Measurements from ENCODE around the gene CRIM1. TPM values are rescaled to one million over a fixed set of nuclear protein-coding genes. Genes with fewer than 3 reads are reported as not detected.
"Not testable (repeated sequence)": the region's sequence is repeated elsewhere in the genome, so short reads cannot be mapped to it uniquely, and the experiment has no call there.

CRIM1 gene
- total RNA-seq, 2 experiments from 2014 or later, result 1.8 to 2.3 TPM

GRCh38 chr2:36356990-36357846 is 1.6 kb downstream of the CRIM1 start:
- Mint-ChIP-seq H3K4me1 (peaks cover 23% of the 10 kb centered on the region), H3K27ac (peak overlapping the region; percentile 61), H3K27me3 (peaks cover 60% of the 10 kb centered on the region), H3K4me3 (peak overlapping the region; percentile 77), H3K36me3 (ENCODE audit: low read depth) (no peaks in the 10 kb centered on the region), H3K9me3 (no peaks in the 10 kb centered on the region)
- ChIA-PET CTCF (no interaction called here), POLR2A (no interaction called here)
- peak; percentile 7 for DNase-seq

- Mint-ChIP-seq H3K4me3 (peak overlapping the region; percentile 77), H3K9me3 (no peaks in the 10 kb centered on the region), H3K27ac (no peak overlapping the region), H3K27me3 (peaks cover 54% of the 10 kb centered on the region), H3K36me3 (ENCODE audit: low read depth) (no peaks in the 10 kb centered on the region), H3K4me1 (peaks cover 23% of the 10 kb centered on the region)
- ChIA-PET POLR2A (no interaction called here), CTCF (no interaction called here)
- DNase-seq, result no peak
Measured at GRCh38 chr2:36357847-36358659, 2.5 kb downstream of the CRIM1 start.

- ChIA-PET POLR2A (no interaction called here), CTCF (no interaction called here)
- Mint-ChIP-seq H3K9me3 (no peaks in the 10 kb centered on the region), H3K4me1 (peaks cover 23% of the 10 kb centered on the region), H3K36me3 (ENCODE audit: low read depth) (no peaks in the 10 kb centered on the region), H3K27ac (no peak overlapping the region), H3K4me3 (no peak overlapping the region), H3K27me3 (peaks cover 45% of the 10 kb centered on the region)
- DNase-seq, result no peak
Measured at GRCh38 chr2:36359067-36359466, 3.5 kb downstream of the CRIM1 start.

- DNase-seq, result no peak
- Mint-ChIP-seq H3K27me3 (peaks cover 35% of the 10 kb centered on the region), H3K36me3 (ENCODE audit: low read depth) (no peaks in the 10 kb centered on the region), H3K4me1 (peaks cover 21% of the 10 kb centered on the region), H3K4me3 (no peak overlapping the region), H3K27ac (no peak overlapping the region), H3K9me3 (no peaks in the 10 kb centered on the region)
- CTCF ChIA-PET, result no interaction called here
- POLR2A ChIA-PET, result interaction anchor here (0.7 kb wide), 1 partner anchor 121 kb away, joined by 3 read pairs; no protein-coding TSS in a partner anchor
Measured at GRCh38 chr2:36360063-36360462, 4.5 kb downstream of the CRIM1 start.

GRCh38 chr2:36360834-36361233 is 5.3 kb downstream of the CRIM1 start:
- Mint-ChIP-seq H3K27me3 (peaks cover 35% of the 10 kb centered on the region), H3K36me3 (ENCODE audit: low read depth) (no peaks in the 10 kb centered on the region), H3K27ac (no peak overlapping the region), H3K4me1 (peaks cover 21% of the 10 kb centered on the region), H3K9me3 (no peaks in the 10 kb centered on the region), H3K4me3 (no peak overlapping the region)
- CTCF ChIA-PET, result interaction anchor here (1.3 kb wide), 1 partner anchor 146 kb away, joined by 3 read pairs; no protein-coding TSS in a partner anchor
- no peak for DNase-seq
- POLR2A ChIA-PET, result no interaction called here

- no peak overlapping the region for H3K27ac Mint-ChIP-seq
- no peak overlapping the region for H3K4me3 Mint-ChIP-seq
Measured at GRCh38 chr2:36361396-36361795, 5.8 kb downstream of the CRIM1 start.

GRCh38 chr2:36362291-36362690 is 6.7 kb downstream of the CRIM1 start:
- Mint-ChIP-seq H3K27me3 (peaks cover 37% of the 10 kb centered on the region), H3K4me3 (no peak overlapping the region), H3K27ac (no peak overlapping the region), H3K4me1 (peaks cover 15% of the 10 kb centered on the region), H3K36me3 (ENCODE audit: low read depth) (no peaks in the 10 kb centered on the region), H3K9me3 (no peaks in the 10 kb centered on the region)
- CTCF ChIA-PET, result interaction anchor here (0.6 to 1.3 kb wide), 2 partner anchors 145 to 1428 kb away, joined by 3 read pairs; no protein-coding TSS in a partner anchor
- POLR2A ChIA-PET, result no interaction called here
- DNase-seq, result no peak

More at GRCh38 chr2:36361396-36361795, 5.8 kb downstream of the CRIM1 start:
- ChIA-PET CTCF (interaction anchor here (1.3 kb wide), 1 partner anchor 146 kb away, joined by 3 read pairs; no protein-coding TSS in a partner anchor), POLR2A (no interaction called here)
- Mint-ChIP-seq H3K4me1 (peaks cover 19% of the 10 kb centered on the region), H3K9me3 (no peaks in the 10 kb centered on the region), H3K36me3 (ENCODE audit: low read depth) (no peaks in the 10 kb centered on the region), H3K27me3 (peaks cover 35% of the 10 kb centered on the region)
- DNase-seq, result no peak

GRCh38 chr2:36363085-36363484 is 7.5 kb downstream of the CRIM1 start:
- H3K36me3 Mint-ChIP-seq (ENCODE audit: low read depth); CTCF ChIA-PET; DNase-seq; POLR2A ChIA-PET; H3K27ac Mint-ChIP-seq; H3K9me3 Mint-ChIP-seq; H3K4me3 Mint-ChIP-seq; H3K4me1 Mint-ChIP-seq: not testable (repeated sequence)
- peaks cover 33% of the 10 kb centered on the region for H3K27me3 Mint-ChIP-seq

- no peaks in the 10 kb centered on the region for H3K9me3 Mint-ChIP-seq
- H3K36me3 Mint-ChIP-seq (ENCODE audit: low read depth), result no peaks in the 10 kb centered on the region
- no peaks in the 10 kb centered on the region for H3K4me1 Mint-ChIP-seq
- H3K27me3 Mint-ChIP-seq, result peaks cover 14% of the 10 kb centered on the region
- POLR2A ChIA-PET, result no interaction called here
- no peak overlapping the region for H3K4me3 Mint-ChIP-seq
- no peak overlapping the region for H3K27ac Mint-ChIP-seq
- DNase-seq, result no peak
- CTCF ChIA-PET, result interaction anchor here (0.6 to 1.1 kb wide), 2 partner anchors 14 to 201 kb away, joined by 3 read pairs; no protein-coding TSS in a partner anchor
Measured at GRCh38 chr2:36366491-36367120, 11.0 kb downstream of the CRIM1 start.

GRCh38 chr2:36367486-36367885 is 11.9 kb downstream of the CRIM1 start:
- Mint-ChIP-seq H3K4me3 (no peak overlapping the region), H3K27ac (no peak overlapping the region), H3K27me3 (peaks cover 12% of the 10 kb centered on the region), H3K9me3 (no peaks in the 10 kb centered on the region), H3K4me1 (peaks cover under 1% of the 10 kb centered on the region), H3K36me3 (ENCODE audit: low read depth) (no peaks in the 10 kb centered on the region)
- DNase-seq, result no peak
- ChIA-PET CTCF (interaction anchor here (1.1 kb wide), 1 partner anchor 15 kb away, joined by 3 read pairs; no protein-coding TSS in a partner anchor), POLR2A (no interaction called here)

GRCh38 chr2:36367895-36368353 is 12.3 kb downstream of the CRIM1 start:
- CTCF ChIA-PET, result no interaction called here
- Mint-ChIP-seq H3K27me3 (peaks cover 12% of the 10 kb centered on the region), H3K4me3 (no peak overlapping the region), H3K4me1 (peaks cover 4% of the 10 kb centered on the region), H3K9me3 (no peaks in the 10 kb centered on the region), H3K27ac (no peak overlapping the region), H3K36me3 (ENCODE audit: low read depth) (no peaks in the 10 kb centered on the region)
- POLR2A ChIA-PET, result no interaction called here
- no peak for DNase-seq

GRCh38 chr2:36368438-36368837 is 12.9 kb downstream of the CRIM1 start:
- ChIA-PET CTCF (interaction anchor here (0.6 to 0.8 kb wide), 2 partner anchors 81 to 570 kb away, joined by 3 read pairs; no protein-coding TSS in a partner anchor), POLR2A (no interaction called here)
- Mint-ChIP-seq H3K27ac (no peak overlapping the region), H3K4me1 (peaks cover 9% of the 10 kb centered on the region), H3K9me3 (no peaks in the 10 kb centered on the region), H3K4me3 (no peak overlapping the region), H3K27me3 (peaks cover 12% of the 10 kb centered on the region), H3K36me3 (ENCODE audit: low read depth) (no peaks in the 10 kb centered on the region)
- no peak for DNase-seq
